Breast epithelium (tissue), 3 donors: Measurements from ENCODE around the gene SPRY1.

Experiments
- POLR2A ChIP-seq: fragments of 450-650 bp; IDR thresholded peaks from one replicate; pipeline ENCODE4 v1.6.1; 2016; ENCODE audit warnings: antibody characterized with exemption, mild to moderate bottlenecking, moderate library complexity
- TF ChIP-seq, protein P1 (sequence below), 3 donors: fragments of 450-650 bp; IDR thresholded peaks; one replicate each; pipeline ENCODE4 v1.5.1; 2016 to 2017; ENCODE audit warnings: antibody characterized with exemption in 3 of 3, mild to moderate bottlenecking in 3 of 3, moderate library complexity in 3 of 3

DNA sequence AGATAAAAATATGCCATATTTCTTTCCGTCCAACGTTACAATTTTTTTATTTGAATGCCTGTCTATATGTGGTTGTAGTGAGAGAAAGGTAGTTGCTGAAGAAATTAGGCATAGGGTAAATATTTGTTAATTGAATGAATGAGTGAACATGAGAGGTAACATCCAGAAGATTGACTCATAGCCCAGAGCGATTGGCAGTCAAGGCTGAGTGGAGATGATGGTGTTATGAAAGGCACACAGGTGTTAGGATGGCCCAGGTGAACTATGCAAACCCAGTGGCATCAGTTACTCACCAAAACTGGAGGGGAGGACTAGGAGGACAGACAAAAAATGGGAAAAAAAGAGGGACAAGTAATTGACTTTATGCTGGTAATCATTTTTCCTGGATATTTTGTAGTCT, 31.7 kb upstream of the SPRY1 start:
- TF ChIP-seq, protein P1, sequence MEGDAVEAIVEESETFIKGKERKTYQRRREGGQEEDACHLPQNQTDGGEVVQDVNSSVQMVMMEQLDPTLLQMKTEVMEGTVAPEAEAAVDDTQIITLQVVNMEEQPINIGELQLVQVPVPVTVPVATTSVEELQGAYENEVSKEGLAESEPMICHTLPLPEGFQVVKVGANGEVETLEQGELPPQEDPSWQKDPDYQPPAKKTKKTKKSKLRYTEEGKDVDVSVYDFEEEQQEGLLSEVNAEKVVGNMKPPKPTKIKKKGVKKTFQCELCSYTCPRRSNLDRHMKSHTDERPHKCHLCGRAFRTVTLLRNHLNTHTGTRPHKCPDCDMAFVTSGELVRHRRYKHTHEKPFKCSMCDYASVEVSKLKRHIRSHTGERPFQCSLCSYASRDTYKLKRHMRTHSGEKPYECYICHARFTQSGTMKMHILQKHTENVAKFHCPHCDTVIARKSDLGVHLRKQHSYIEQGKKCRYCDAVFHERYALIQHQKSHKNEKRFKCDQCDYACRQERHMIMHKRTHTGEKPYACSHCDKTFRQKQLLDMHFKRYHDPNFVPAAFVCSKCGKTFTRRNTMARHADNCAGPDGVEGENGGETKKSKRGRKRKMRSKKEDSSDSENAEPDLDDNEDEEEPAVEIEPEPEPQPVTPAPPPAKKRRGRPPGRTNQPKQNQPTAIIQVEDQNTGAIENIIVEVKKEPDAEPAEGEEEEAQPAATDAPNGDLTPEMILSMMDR (IDR thresholded peaks at IDR 0.05), result no peak
- TF ChIP-seq POLR2A, result no peak
